ENCODE measurements around the gene SLC41A1. TPM values are rescaled to one million over a fixed set of nuclear protein-coding genes. Genes with fewer than 3 reads are reported as not detected.
"Not testable (repeated sequence)": the region's sequence is repeated elsewhere in the genome, so short reads cannot be mapped to it uniquely, and the experiment has no call there.

The SLC41A1 gene
- total and polyA plus RNA-seq, 7 donors, result 19.8 to 87.7 (median 54.1) TPM

- WGBS, 3 donors, result 63 to 70% (median 69%) methylated on average over 8 of the region's 8 CpGs
- Histone ChIP-seq H3K4me1 (no peaks in the 10 kb centered on the region), H3K36me3 (ENCODE audit: insufficient read depth in 1 of 2, low read depth in 1 of 2) (no peaks in the 10 kb centered on the region), H3K4me3 (no peak overlapping the region), H3K27me3 (ENCODE audit: insufficient read depth in 3 of 3, low read length in 2 of 3) (no peaks in the 10 kb centered on the region), H3K9me3 (no peaks in the 10 kb centered on the region), H3K27ac (no peak overlapping the region)
- ATAC-seq (peak in 2 of 4 donors; percentile 64 to 70), DNase-seq (no peak)
- intact Hi-C loops (cut with DNase I), result no loop called here
- TF ChIP-seq CTCF (IDR thresholded peaks at IDR 0.05), result no peak
Observed at GRCh38 chr1:205826016-205826806, 13.2 kb upstream of the SLC41A1 start.

GRCh38 chr1:205824180-205824579, 11.2 kb upstream of the SLC41A1 start:
- H3K36me3 ChIP-seq (ENCODE audit: insufficient read depth in 1 of 2, low read depth in 1 of 2), result no peaks in the 10 kb centered on the region
- no peak overlapping the region for H3K27ac ChIP-seq
- H3K4me3 ChIP-seq, result no peak overlapping the region
- TF ChIP-seq CTCF (IDR thresholded peaks at IDR 0.05), result no peak
- 86 to 98% (median 88%) methylated on average over 5 of the region's 5 CpGs for WGBS, 3 donors
- H3K4me1 ChIP-seq, result no peaks in the 10 kb centered on the region
- no peaks in the 10 kb centered on the region for H3K9me3 ChIP-seq
- no peaks in the 10 kb centered on the region for H3K27me3 ChIP-seq (ENCODE audit: insufficient read depth in 3 of 3, low read length in 2 of 3)
- no peak for DNase-seq
- intact Hi-C loops (cut with DNase I), result no loop called here
- no peak for ATAC-seq

GRCh38 chr1:205823260-205823659, 10.3 kb upstream of the SLC41A1 start:
- H3K27ac ChIP-seq; intact Hi-C loops (cut with DNase I); H3K27me3 ChIP-seq (ENCODE audit: insufficient read depth in 3 of 3, low read length in 2 of 3); DNase-seq; H3K4me1 ChIP-seq; ATAC-seq; H3K9me3 ChIP-seq; H3K4me3 ChIP-seq; H3K36me3 ChIP-seq (ENCODE audit: insufficient read depth in 1 of 2, low read depth in 1 of 2): not testable (repeated sequence)
- WGBS, 3 donors, result 88 to 97% (median 90%) methylated on average over 2 of the region's 2 CpGs

- no peaks in the 10 kb centered on the region for H3K4me1 ChIP-seq
- no peaks in the 10 kb centered on the region for H3K27me3 ChIP-seq (ENCODE audit: insufficient read depth in 3 of 3, low read length in 2 of 3)
- no peak overlapping the region for H3K27ac ChIP-seq
- H3K36me3 ChIP-seq (ENCODE audit: insufficient read depth in 1 of 2, low read depth in 1 of 2), result no peaks in the 10 kb centered on the region
- intact Hi-C loops (cut with DNase I), result no loop called here
- 68 to 84% (median 70%) methylated on average over 2 of the region's 2 CpGs for WGBS, 3 donors
- no peak for ATAC-seq
- DNase-seq, result no peak
- H3K9me3 ChIP-seq, result no peaks in the 10 kb centered on the region
- no peak overlapping the region for H3K4me3 ChIP-seq
- no peak for TF ChIP-seq CTCF (IDR thresholded peaks at IDR 0.05)
Observed at GRCh38 chr1:205822397-205822796, 9.4 kb upstream of the SLC41A1 start.

- no peak overlapping the region for H3K4me3 ChIP-seq
- no peaks in the 10 kb centered on the region for H3K27me3 ChIP-seq (ENCODE audit: insufficient read depth in 3 of 3, low read length in 2 of 3)
- DNase-seq (no peak), ATAC-seq (no peak)
- no peaks in the 10 kb centered on the region for H3K9me3 ChIP-seq
- no peak overlapping the region for H3K27ac ChIP-seq
- no peaks in the 10 kb centered on the region for H3K36me3 ChIP-seq (ENCODE audit: insufficient read depth in 1 of 2, low read depth in 1 of 2)
- TF ChIP-seq CTCF (IDR thresholded peaks at IDR 0.05), result no peak
- peaks cover 17% of the 10 kb centered on the region for H3K4me1 ChIP-seq
- intact Hi-C loops (cut with DNase I), result no loop called here
- 91 to 97% (median 92%) methylated on average over 3 of the region's 3 CpGs for WGBS, 3 donors
Observed at GRCh38 chr1:205817988-205818387, 5.0 kb upstream of the SLC41A1 start.
